Stimulated activated CD8-positive, alpha-beta memory T cell treated with anti-CD3 and anti-CD28 coated beads, Interleukin-2, amount 100 ng/mL, for 48 hours (primary cell): ENCODE results near the gene ABCA7.
A peak's percentile ranks its signal among the peaks of the same experiment; 100 is the strongest.
"Not testable (repeated sequence)": the region's sequence is repeated elsewhere in the genome, so short reads cannot be mapped to it uniquely, and the experiment has no call there.

Source experiments
- DNase-seq, 2 donors: peaks; one replicate each; pipeline ENCODE4 v3.0.0-alpha.2; 2020; ENCODE audit warnings: low read depth in 2 of 2

ABCA7 gene

GRCh38 chr19:1104311-1105007 is 64.6 kb downstream of the ABCA7 start:
- peak; percentile 61 to 74 for DNase-seq

- no peak for DNase-seq
Measured at GRCh38 chr19:1105008-1105872, 65.3 kb downstream of the ABCA7 start.

- DNase-seq: no peak
Measured at GRCh38 chr19:1105873-1106840, 66.2 kb downstream of the ABCA7 start.

- DNase-seq: no peak
Measured at GRCh38 chr19:1106841-1107660, 67.1 kb downstream of the ABCA7 start.

- no peak for DNase-seq
Measured at GRCh38 chr19:1107661-1108261, 67.9 kb downstream of the ABCA7 start.

- DNase-seq: no peak
Measured at GRCh38 chr19:1108291-1109031, 68.6 kb downstream of the ABCA7 start.

- no peak for DNase-seq
Measured at GRCh38 chr19:1109032-1109551, 69.2 kb downstream of the ABCA7 start.

GRCh38 chr19:1109697-1110671 is 70.1 kb downstream of the ABCA7 start:
- DNase-seq: no peak

- no peak for DNase-seq
Measured at GRCh38 chr19:1110809-1111640, 71.1 kb downstream of the ABCA7 start.

- DNase-seq: no peak
Measured at GRCh38 chr19:1111641-1112267, 71.8 kb downstream of the ABCA7 start.

- DNase-seq: no peak
Measured at GRCh38 chr19:1112268-1113029, 72.5 kb downstream of the ABCA7 start.

- DNase-seq: peak; percentile 86 to 87
Measured at GRCh38 chr19:1113030-1113985, 73.4 kb downstream of the ABCA7 start.

GRCh38 chr19:1113986-1114483 is 74.1 kb downstream of the ABCA7 start:
- DNase-seq: no peak

- not testable (repeated sequence) for DNase-seq
Measured at GRCh38 chr19:1114728-1115127, 74.8 kb downstream of the ABCA7 start.
